ENCODE data around the gene ACOT11. TPM values are rescaled to one million over a fixed set of nuclear protein-coding genes. Genes with fewer than 3 reads are reported as not detected.
A peak's percentile ranks its signal among the peaks of the same experiment; 100 is the strongest.

ACOT11 gene
- total RNA-seq, 1 experiment from 2014 or later: 4.2 TPM

- no peak overlapping the region for H3K4me3 Mint-ChIP-seq
- no peak for DNase-seq (ENCODE audit: low spot score)
- POLR2A ChIA-PET: no interaction called here
Observed at GRCh38 chr1:54619749-54620148, 71.7 kb downstream of the ACOT11 start.

More at GRCh38 chr1:54619749-54620148, 71.7 kb downstream of the ACOT11 start:
- Mint-ChIP-seq H3K27me3 (ENCODE audit: low read depth) (no peaks in the 10 kb centered on the region), H3K36me3 (no peaks in the 10 kb centered on the region), H3K4me1 (peaks cover 6% of the 10 kb centered on the region; the same call in 1 of the 2 replicates), H3K27ac (peak overlapping the region; percentile 2; the same call in 1 of the 2 replicates), H3K9me3 (no peaks in the 10 kb centered on the region)
- ATAC-seq: no peak
- TF ChIP-seq TP53 (CRISPR knock-in tag; IDR thresholded peaks at IDR 0.05) (no peak), JAZF1 (CRISPR knock-in tag; IDR thresholded peaks at IDR 0.05) (no peak), CREB1 (CRISPR knock-in tag; IDR thresholded peaks at IDR 0.05) (no peak), ATF2 (CRISPR knock-in tag; IDR thresholded peaks at IDR 0.05; ENCODE audit: borderline replicate concordance, low read depth) (no peak), E2F5 (CRISPR knock-in tag; IDR thresholded peaks at IDR 0.05) (no peak), IRF2 (CRISPR knock-in tag; IDR thresholded peaks at IDR 0.05; ENCODE audit: borderline replicate concordance, low read depth) (no peak), RORB (CRISPR knock-in tag; IDR thresholded peaks at IDR 0.05) (no peak), NFATC4 (CRISPR knock-in tag; IDR thresholded peaks at IDR 0.05) (no peak), GRHL2 (CRISPR knock-in tag; IDR thresholded peaks at IDR 0.05; ENCODE audit: insufficient replicate concordance, severe bottlenecking) (no peak), ERG (CRISPR knock-in tag; IDR thresholded peaks at IDR 0.05) (no peak), JUN (CRISPR knock-in tag; IDR thresholded peaks at IDR 0.05) (no peak), ZNF232 (CRISPR knock-in tag; IDR thresholded peaks at IDR 0.05) (no peak), NR3C1 (CRISPR knock-in tag; conservative IDR thresholded peaks at IDR 0.05; ENCODE audit: low read depth) (no peak), SOX15 (CRISPR knock-in tag; IDR thresholded peaks at IDR 0.05) (no peak), CDX4 (CRISPR knock-in tag; IDR thresholded peaks at IDR 0.05; ENCODE audit: borderline replicate concordance) (no peak), PRRX2 (CRISPR knock-in tag; IDR thresholded peaks at IDR 0.05) (no peak), NR2C2 (CRISPR knock-in tag; IDR thresholded peaks at IDR 0.05) (no peak), PRDM15 (CRISPR knock-in tag; IDR thresholded peaks at IDR 0.05) (no peak), MXD4 (CRISPR knock-in tag; IDR thresholded peaks at IDR 0.05; ENCODE audit: borderline replicate concordance) (no peak)
- CTCF ChIA-PET: interaction anchor here (1.3 kb wide), 1 partner anchor 45 kb away, joined by 3 read pairs; no protein-coding TSS in a partner anchor
